H9 (cell line): ENCODE measurements around the gene MCCC1. TPM values are rescaled to one million over a fixed set of nuclear protein-coding genes. Genes with fewer than 3 reads are reported as not detected.

Experiments
- DNase-seq: peaks from one replicate; pipeline ENCODE4 v3.0.0-alpha.2; 2017
- H2AFZ ChIP-seq: one replicate; pipeline ENCODE4 v1.6.1; 2013; ENCODE audit warnings: mild to moderate bottlenecking, low read length, control low read depth, moderate library complexity
- H2AK5ac ChIP-seq: 2 replicates; pipeline ENCODE4 v1.6.1; 2013; ENCODE audit warnings: low read length, control low read depth, mixed read lengths; ENCODE audit not compliant: insufficient read length
- H2BK120ac ChIP-seq: one replicate; pipeline ENCODE4 v1.6.1; 2013; ENCODE audit warnings: low read depth, mild to moderate bottlenecking, low read length, control low read depth, inconsistent platforms; ENCODE audit not compliant: poor library complexity, severe bottlenecking
- H2BK12ac ChIP-seq: 2 replicates; pipeline ENCODE4 v1.6.1; 2013; ENCODE audit warnings: low read length, control low read depth, mixed read lengths, low read depth; ENCODE audit not compliant: insufficient read length
- H2BK15ac ChIP-seq: 2 replicates; pipeline ENCODE4 v1.6.1; 2013; ENCODE audit warnings: low read depth, low read length, control low read depth
- H2BK20ac ChIP-seq: one replicate; pipeline ENCODE4 v1.6.1; 2013; ENCODE audit warnings: low read depth, mild to moderate bottlenecking, low read length, control low read depth, inconsistent platforms; ENCODE audit not compliant: poor library complexity, severe bottlenecking
- H2BK5ac ChIP-seq: 2 replicates; pipeline ENCODE4 v1.6.1; 2013; ENCODE audit warnings: low read length, control low read depth, mixed read lengths; ENCODE audit not compliant: insufficient read length
- H3K14ac ChIP-seq: 2 replicates; pipeline ENCODE4 v1.6.1; 2013; ENCODE audit warnings: low read length, control low read depth; ENCODE audit not compliant: insufficient read depth
- H3K18ac ChIP-seq: 2 replicates; pipeline ENCODE4 v1.6.1; 2013; ENCODE audit warnings: low read depth, mild to moderate bottlenecking, mixed read lengths, low read length, control low read depth; ENCODE audit not compliant: insufficient read length
- H3K23ac ChIP-seq: 2 replicates; pipeline ENCODE4 v1.6.1; 2013; ENCODE audit warnings: low read length, control low read depth, mixed read lengths, low read depth; ENCODE audit not compliant: insufficient read length
- H3K23me2 ChIP-seq: 2 replicates; pipeline ENCODE4 v1.6.1; 2013; ENCODE audit warnings: low read depth, mild to moderate bottlenecking, mixed read lengths, low read length, control low read depth; ENCODE audit not compliant: insufficient read length, poor library complexity, severe bottlenecking
- H3K27ac ChIP-seq: 2 replicates; pipeline ENCODE4 v1.5.1; 2013; ENCODE audit warnings: low read length, control low read depth, mixed read lengths, low read depth; ENCODE audit not compliant: insufficient read length
- H3K27me3 ChIP-seq: 2 replicates; pipeline ENCODE4 v1.6.1; 2013; ENCODE audit warnings: low read length, control low read depth, inconsistent platforms; ENCODE audit not compliant: insufficient read depth
- H3K4ac ChIP-seq: 2 replicates; pipeline ENCODE4 v1.6.1; 2013; ENCODE audit warnings: low read depth, mild to moderate bottlenecking, control low read depth, inconsistent platforms, low read length, moderate library complexity
- H3K4me1 ChIP-seq: 2 replicates; pipeline ENCODE4 v1.6.1; 2013; ENCODE audit warnings: low read length, control low read depth, inconsistent platforms; ENCODE audit not compliant: insufficient read depth
- H3K4me2 ChIP-seq: 2 replicates; pipeline ENCODE4 v1.6.1; 2013; ENCODE audit warnings: low read length, control low read depth, mixed read lengths; ENCODE audit not compliant: insufficient read length, insufficient read depth
- H3K56ac ChIP-seq: 2 replicates; pipeline ENCODE4 v1.6.1; 2013; ENCODE audit warnings: low read depth, mild to moderate bottlenecking, mixed read lengths, low read length, control low read depth; ENCODE audit not compliant: insufficient read length
- H3K79me1 ChIP-seq: 2 replicates; pipeline ENCODE4 v1.6.1; 2013; ENCODE audit warnings: low read depth, mild to moderate bottlenecking, moderate library complexity, low read length, control low read depth, inconsistent platforms; ENCODE audit not compliant: insufficient read depth, poor library complexity, severe bottlenecking
- H3K79me2 ChIP-seq: 2 replicates; pipeline ENCODE4 v1.6.1; 2013; ENCODE audit warnings: low read length, control low read depth, inconsistent platforms; ENCODE audit not compliant: insufficient read depth
- H3K9ac ChIP-seq: 2 replicates; pipeline ENCODE4 v1.6.1; 2013; ENCODE audit warnings: low read length, control low read depth, mixed read lengths; ENCODE audit not compliant: insufficient read length; ENCODE audit errors: extremely low read depth
- H3K9me3 ChIP-seq: one replicate; pipeline ENCODE4 v1.6.1; 2013; ENCODE audit warnings: low read depth, low read length, inconsistent platforms; ENCODE audit not compliant: control insufficient read depth
- H3T11ph ChIP-seq: one replicate; pipeline ENCODE4 v1.6.1; 2013; ENCODE audit warnings: mild to moderate bottlenecking, low read length, control low read depth, inconsistent platforms
- H4K20me1 ChIP-seq: one replicate; pipeline ENCODE4 v1.6.1; 2013; ENCODE audit not compliant: control insufficient read depth, insufficient read length, insufficient read depth
- H4K5ac ChIP-seq: 2 replicates; pipeline ENCODE4 v1.6.1; 2013; ENCODE audit warnings: low read depth, mild to moderate bottlenecking, mixed read lengths, low read length, control low read depth; ENCODE audit not compliant: insufficient read length
- H4K8ac ChIP-seq: replicated peaks from 2 replicates; pipeline ENCODE4 v1.6.1; 2013; ENCODE audit warnings: low read length, control low read depth, mixed read lengths, low read depth; ENCODE audit not compliant: insufficient read length
- H4K91ac ChIP-seq: 2 replicates; pipeline ENCODE4 v1.6.1; 2013; ENCODE audit warnings: low read depth, mild to moderate bottlenecking, moderate library complexity, mixed read lengths, low read length, control low read depth; ENCODE audit not compliant: insufficient read length
- H3K27ac Mint-ChIP-seq, 3 experiments: 2 replicates in 2 of 3; 3 replicates in 1 of 3; pipeline ENCODE4 v1.8.0; 2020 to 2021; ENCODE audit warnings: mixed read lengths in 3 of 3, mild to moderate bottlenecking in 1 of 3, moderate library complexity in 1 of 3
- H3K27me3 Mint-ChIP-seq: 2 replicates; pipeline ENCODE4 v1.8.0; 2021; ENCODE audit warnings: low read depth, mild to moderate bottlenecking, moderate library complexity, mixed read lengths
- H3K36me3 Mint-ChIP-seq, 3 experiments: 2 replicates in 2 of 3; 3 replicates in 1 of 3; pipeline ENCODE4 v1.8.0; 2020 to 2021; ENCODE audit warnings: low read depth in 3 of 3, mixed read lengths in 3 of 3; ENCODE audit not compliant: insufficient read depth in 1 of 3
- H3K4me1 Mint-ChIP-seq, 2 experiments: 2 replicates each; pipeline ENCODE4 v1.8.0; 2020; ENCODE audit warnings: mixed read lengths in 2 of 2
- H3K4me3 Mint-ChIP-seq, 2 experiments: 2 replicates in 1 of 2; 3 replicates in 1 of 2; pipeline ENCODE4 v1.8.0; 2020 to 2021; ENCODE audit warnings: mild to moderate bottlenecking in 2 of 2, mixed read lengths in 2 of 2, moderate library complexity in 1 of 2
- H3K9me3 Mint-ChIP-seq, 2 experiments: 2 replicates in 1 of 2; 3 replicates in 1 of 2; pipeline ENCODE4 v1.8.0; 2020; ENCODE audit warnings: mild to moderate bottlenecking in 2 of 2, mixed read lengths in 2 of 2, moderate library complexity in 1 of 2
- CTCF ChIP-seq: fragments of 200-600 bp; sonication (generic); conservative IDR thresholded peaks from 3 replicates; pipeline ENCODE4 v1.8.0; 2021; ENCODE audit warnings: antibody characterized with exemption, mild to moderate bottlenecking
- WGBS: extraction: QIAGEN DNeasy Blood & Tissue Kit; methylation state at CpG from one replicate; pipeline ENCODE4 v1.1.7; 2013; ENCODE audit warnings: missing lambda C conversion rate, low lambda C conversion rate, mixed read lengths; ENCODE audit not compliant: insufficient read length; ENCODE audit errors: extremely low coverage; 5-methylcytosine and 5-hydroxymethylcytosine counted together
- total RNA-seq: library from RNA; stranded (reverse); gene quantifications from 2 replicates; pipeline ENCODE4 v1.2.1, GENCODE V29; 2021

The MCCC1 gene
- total RNA-seq, 1 experiment from 2014 or later = 18.3 TPM

GRCh38 chr3:183046883-183047282 is 52.4 kb downstream of the MCCC1 start:
- Mint-ChIP-seq H3K36me3 (peaks cover 18 to 46% (median 43%) of the 10 kb centered on the region in 3 experiments; a peak in 6 of 7 replicates), H3K4me1 (no peaks in the 10 kb centered on the region), H3K27ac (no peak overlapping the region; a peak in 1 of 7 replicates), H3K9me3 (peaks cover 3 to 4% of the 10 kb centered on the region in 2 experiments; a peak in 2 of 5 replicates), H3K4me3 (no peak overlapping the region), H3K27me3 (no peaks in the 10 kb centered on the region)
- Histone ChIP-seq H3K4me1 (no peaks in the 10 kb centered on the region), H2BK15ac (no peak overlapping the region), H3K56ac (no peak overlapping the region), H4K8ac (no peak overlapping the region), H3K18ac (no peak overlapping the region), H3K27me3 (no peaks in the 10 kb centered on the region), H2AFZ (no peak overlapping the region), H3K4ac (no peak overlapping the region), H2BK120ac (no peak overlapping the region), H3K23me2 (no peaks in the 10 kb centered on the region), H2BK5ac (no peak overlapping the region), H3K9ac (no peak overlapping the region), H4K91ac (no peak overlapping the region), H3K23ac (no peak overlapping the region), H2BK20ac (no peak overlapping the region), H3K9me3 (no peaks in the 10 kb centered on the region), H3K79me2 (no peaks in the 10 kb centered on the region), H3K27ac (no peak overlapping the region), H3K79me1 (no peaks in the 10 kb centered on the region), H3K14ac (no peak overlapping the region), H4K5ac (no peak overlapping the region), H4K20me1 (no peaks in the 10 kb centered on the region), H3T11ph (no peak overlapping the region), H3K4me2 (no peak overlapping the region), H2BK12ac (no peak overlapping the region), H2AK5ac (no peak overlapping the region)
- no peak for TF ChIP-seq CTCF
- DNase-seq = no peak
- no CpG with 5 or more reads among the region's 2 CpGs for WGBS
